Measurements from ENCODE around the gene TULP1.

TULP1 gene

DNA sequence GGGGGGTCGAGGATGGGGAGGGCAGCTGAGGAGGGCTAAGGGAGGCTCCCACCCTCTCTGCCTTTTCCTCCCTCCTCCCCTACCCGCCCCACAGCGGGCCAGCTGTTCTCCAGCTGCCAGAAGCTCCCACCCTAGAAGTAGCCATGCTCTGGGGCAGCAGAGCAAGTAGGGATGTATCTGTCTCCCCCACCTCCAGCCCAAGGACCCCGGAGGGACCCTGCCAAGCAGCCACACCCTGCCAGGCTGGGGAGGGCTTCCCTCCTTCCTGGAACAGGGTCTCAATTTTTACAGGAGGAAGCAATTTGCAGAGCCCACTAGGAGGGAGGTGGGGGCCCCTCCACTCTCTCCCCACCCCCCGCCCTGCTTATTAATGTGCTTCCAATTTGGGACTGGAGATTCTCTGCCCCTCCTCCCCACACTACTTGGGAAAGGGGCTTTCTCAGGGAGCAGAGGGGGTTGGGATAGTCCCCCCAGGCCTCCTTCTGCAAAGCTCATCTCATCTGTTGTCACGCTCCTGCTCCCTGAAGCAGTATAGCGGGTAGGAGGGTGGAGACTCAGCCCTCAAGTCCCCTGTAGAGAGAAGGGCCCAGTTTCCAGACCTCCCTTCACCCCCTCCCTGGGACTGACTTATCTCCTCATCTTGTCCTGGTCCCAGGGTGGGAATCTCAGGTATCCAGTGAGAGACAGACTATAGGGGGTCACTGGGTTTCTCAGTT is 20.3 kb downstream of the TULP1 start:
- no peak for TF ChIP-seq CTCF (IDR thresholded peaks at IDR 0.05; ENCODE audit: borderline replicate concordance, insufficient read depth, low read depth, low read length)
- H3K4me3 ChIP-seq (ENCODE audit: low read depth, low read length) = no peak overlapping the region

- no peak for TF ChIP-seq CTCF (IDR thresholded peaks at IDR 0.05; ENCODE audit: borderline replicate concordance, insufficient read depth, low read depth, low read length)
- no peak overlapping the region for H3K4me3 ChIP-seq (ENCODE audit: low read depth, low read length)
These were observed 21.0 kb downstream of the TULP1 start for GRCh38 chr6:35491558-35492257.

GRCh38 chr6:35490821-35491557 is 21.7 kb downstream of the TULP1 start:
- no peak overlapping the region for H3K4me3 ChIP-seq (ENCODE audit: low read depth, low read length)

GRCh38 chr6:35489995-35490791 is 22.5 kb downstream of the TULP1 start:
- no peak for TF ChIP-seq CTCF (IDR thresholded peaks at IDR 0.05; ENCODE audit: borderline replicate concordance, insufficient read depth, low read depth, low read length)
- no peak overlapping the region for H3K4me3 ChIP-seq (ENCODE audit: low read depth, low read length)

More at GRCh38 chr6:35490821-35491557, 21.7 kb downstream of the TULP1 start:
- TF ChIP-seq CTCF (IDR thresholded peaks at IDR 0.05; ENCODE audit: borderline replicate concordance, insufficient read depth, low read depth, low read length) = no peak

- H3K4me3 ChIP-seq (ENCODE audit: low read depth, low read length) = no peak overlapping the region
- no peak for TF ChIP-seq CTCF (IDR thresholded peaks at IDR 0.05; ENCODE audit: borderline replicate concordance, insufficient read depth, low read depth, low read length)
These were observed 23.6 kb downstream of the TULP1 start for GRCh38 chr6:35489066-35489465.

GRCh38 chr6:35488517-35488862 is 24.2 kb downstream of the TULP1 start:
- no peak for TF ChIP-seq CTCF (IDR thresholded peaks at IDR 0.05; ENCODE audit: borderline replicate concordance, insufficient read depth, low read depth, low read length)
- no peak overlapping the region for H3K4me3 ChIP-seq (ENCODE audit: low read depth, low read length)
